Sigmoid colon (tissue), 4 donors: ENCODE results near the gene ANKRD44.

Source experiments
- POLR2A ChIP-seq, 2 donors: fragments of 450-650 bp; IDR thresholded peaks; one replicate each; pipeline ENCODE4 v1.6.1; 2016; ENCODE audit warnings: antibody characterized with exemption in 2 of 2, mild to moderate bottlenecking in 2 of 2, moderate library complexity in 2 of 2
- POLR2AphosphoS5 ChIP-seq, 4 donors: sonication (generic); formaldehyde crosslinking; IDR thresholded peaks; one replicate each; pipeline ENCODE4 v1.6.1; 2017; ENCODE audit warnings: antibody characterized with exemption in 4 of 4
- TF ChIP-seq, protein P1 (sequence below), 4 experiments: fragments of 450-650 bp in 3 of 4; fragments of 200-600 bp in 1 of 4; IDR thresholded peaks; one replicate each; pipeline ENCODE4 v1.5.1; 2016 to 2019; ENCODE audit warnings: antibody characterized with exemption in 4 of 4, mild to moderate bottlenecking in 3 of 4, moderate library complexity in 2 of 4

DNA sequence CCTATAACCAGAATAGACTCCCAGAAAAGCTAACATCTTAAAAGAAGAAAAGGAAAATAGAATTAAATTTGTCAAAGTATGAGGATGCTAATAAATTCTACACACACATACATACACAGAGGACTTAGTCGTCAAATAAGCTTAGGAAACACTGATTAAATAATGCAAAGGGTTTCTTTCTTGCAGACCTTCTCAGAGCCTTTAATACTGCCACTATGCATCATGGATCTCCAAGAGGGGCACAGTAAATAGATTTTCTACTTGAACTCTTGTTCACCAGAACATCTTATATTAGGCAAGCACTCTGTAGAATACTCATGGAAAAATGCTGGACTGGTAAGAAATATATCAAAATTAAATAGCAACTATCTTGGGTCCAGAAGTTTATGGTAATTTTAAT is 69.4 kb downstream of the ANKRD44 start:
- TF ChIP-seq, protein P1, sequence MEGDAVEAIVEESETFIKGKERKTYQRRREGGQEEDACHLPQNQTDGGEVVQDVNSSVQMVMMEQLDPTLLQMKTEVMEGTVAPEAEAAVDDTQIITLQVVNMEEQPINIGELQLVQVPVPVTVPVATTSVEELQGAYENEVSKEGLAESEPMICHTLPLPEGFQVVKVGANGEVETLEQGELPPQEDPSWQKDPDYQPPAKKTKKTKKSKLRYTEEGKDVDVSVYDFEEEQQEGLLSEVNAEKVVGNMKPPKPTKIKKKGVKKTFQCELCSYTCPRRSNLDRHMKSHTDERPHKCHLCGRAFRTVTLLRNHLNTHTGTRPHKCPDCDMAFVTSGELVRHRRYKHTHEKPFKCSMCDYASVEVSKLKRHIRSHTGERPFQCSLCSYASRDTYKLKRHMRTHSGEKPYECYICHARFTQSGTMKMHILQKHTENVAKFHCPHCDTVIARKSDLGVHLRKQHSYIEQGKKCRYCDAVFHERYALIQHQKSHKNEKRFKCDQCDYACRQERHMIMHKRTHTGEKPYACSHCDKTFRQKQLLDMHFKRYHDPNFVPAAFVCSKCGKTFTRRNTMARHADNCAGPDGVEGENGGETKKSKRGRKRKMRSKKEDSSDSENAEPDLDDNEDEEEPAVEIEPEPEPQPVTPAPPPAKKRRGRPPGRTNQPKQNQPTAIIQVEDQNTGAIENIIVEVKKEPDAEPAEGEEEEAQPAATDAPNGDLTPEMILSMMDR (IDR thresholded peaks at IDR 0.05), result no peak
- no peak for TF ChIP-seq POLR2AphosphoS5 (IDR thresholded peaks at IDR 0.05)
- TF ChIP-seq POLR2A (IDR thresholded peaks at IDR 0.05), result no peak
